Osteoblast (primary cell): ENCODE data around the gene ZCCHC14. TPM values are rescaled to one million over a fixed set of nuclear protein-coding genes. Genes with fewer than 3 reads are reported as not detected.
"Not testable (repeated sequence)": the region's sequence is repeated elsewhere in the genome, so short reads cannot be mapped to it uniquely, and the experiment has no call there.

Experiments used
- DNase-seq: peaks from one replicate; pipeline ENCODE4 v3.0.0; 2011; ENCODE audit warnings: low spot score, mixed read lengths; ENCODE audit not compliant: insufficient read length; ENCODE audit errors: missing footprints
- H2AFZ ChIP-seq: 2 replicates; pipeline ENCODE4 v1.6.0; 2011; ENCODE audit warnings: mild to moderate bottlenecking, low read length
- H3K27ac ChIP-seq: 2 replicates; pipeline ENCODE4 v1.5.1; 2011; ENCODE audit warnings: mild to moderate bottlenecking, low read depth, low read length, moderate library complexity
- H3K27me3 ChIP-seq: 2 replicates; pipeline ENCODE4 v1.6.0; 2012; ENCODE audit warnings: mild to moderate bottlenecking, control low read depth, inconsistent platforms, low read length, moderate library complexity; ENCODE audit not compliant: insufficient read depth
- H3K36me3 ChIP-seq: 2 replicates; pipeline ENCODE4 v1.5.1; 2011; ENCODE audit warnings: mild to moderate bottlenecking, low read length, control low read depth, moderate library complexity; ENCODE audit not compliant: insufficient read depth
- H3K4me1 ChIP-seq: 2 replicates; pipeline ENCODE4 v1.5.1; 2011; ENCODE audit warnings: mild to moderate bottlenecking, low read length, control low read depth, moderate library complexity; ENCODE audit not compliant: insufficient read depth
- H3K4me2 ChIP-seq: 2 replicates; pipeline ENCODE4 v1.6.0; 2011; ENCODE audit warnings: mild to moderate bottlenecking, low read length; ENCODE audit not compliant: insufficient read depth
- H3K4me3 ChIP-seq: fragments of 200-600 bp; sonication (generic); 3 replicates; pipeline ENCODE4 v1.5.1; 2012; ENCODE audit warnings: mild to moderate bottlenecking, low read length, inconsistent platforms; ENCODE audit not compliant: insufficient read depth
- H3K79me2 ChIP-seq: 2 replicates; pipeline ENCODE4 v1.6.0; 2012; ENCODE audit warnings: mild to moderate bottlenecking, low read length, control low read depth, inconsistent platforms; ENCODE audit not compliant: insufficient read depth
- H3K9me3 ChIP-seq: 2 replicates; pipeline ENCODE4 v1.5.1; 2011; ENCODE audit warnings: low read depth, low read length, control low read depth
- H4K20me1 ChIP-seq: 2 replicates; pipeline ENCODE4 v1.6.0; 2012; ENCODE audit warnings: mild to moderate bottlenecking, low read length, control low read depth; ENCODE audit not compliant: insufficient read depth
- total RNA-seq: library from RNA; depleted of rRNA; stranded (reverse); fragments of >200 nt; gene quantifications from 2 replicates; pipeline ENCODE4 v1.2.3, GENCODE V29; 2012
- TF ChIP-seq, protein P1 (sequence below): IDR thresholded peaks from 2 replicates; pipeline ENCODE4 v1.5.1; 2011; ENCODE audit warnings: mild to moderate bottlenecking, low read depth, low read length, moderate library complexity; ENCODE audit errors: extremely low read depth

The ZCCHC14 gene
- total RNA-seq, 1 donor = 36.9 TPM

DNA sequence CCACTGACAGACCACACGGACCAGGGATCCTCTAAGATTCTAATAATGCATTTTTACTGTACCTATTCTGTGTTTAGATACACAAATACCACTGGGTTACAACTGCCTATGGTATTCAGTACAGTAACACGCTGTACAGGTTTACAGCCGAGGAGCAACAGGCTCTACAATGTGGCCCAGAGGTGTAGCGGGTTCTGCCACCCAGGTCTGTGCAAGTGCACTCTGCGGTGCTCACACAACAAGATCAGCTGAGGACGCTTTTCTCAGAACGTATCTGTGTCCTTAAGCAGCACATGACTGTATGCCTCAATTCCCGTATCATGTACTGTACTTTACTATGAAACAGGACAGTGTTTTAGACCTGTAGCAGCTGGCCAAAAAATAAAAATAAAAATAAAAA is 6.5 kb downstream of the ZCCHC14 start:
- Histone ChIP-seq H2AFZ (no peak overlapping the region), H3K27me3 (no peaks in the 10 kb centered on the region), H3K36me3 (no peaks in the 10 kb centered on the region), H3K4me1 (peaks cover 31% of the 10 kb centered on the region), H3K27ac (no peak overlapping the region), H4K20me1 (peaks cover 53% of the 10 kb centered on the region), H3K4me2 (no peak overlapping the region), H3K79me2 (peaks cover 93% of the 10 kb centered on the region), H3K9me3 (no peaks in the 10 kb centered on the region), H3K4me3 (no peak overlapping the region)
- no peak for DNase-seq
- TF ChIP-seq, protein P1, sequence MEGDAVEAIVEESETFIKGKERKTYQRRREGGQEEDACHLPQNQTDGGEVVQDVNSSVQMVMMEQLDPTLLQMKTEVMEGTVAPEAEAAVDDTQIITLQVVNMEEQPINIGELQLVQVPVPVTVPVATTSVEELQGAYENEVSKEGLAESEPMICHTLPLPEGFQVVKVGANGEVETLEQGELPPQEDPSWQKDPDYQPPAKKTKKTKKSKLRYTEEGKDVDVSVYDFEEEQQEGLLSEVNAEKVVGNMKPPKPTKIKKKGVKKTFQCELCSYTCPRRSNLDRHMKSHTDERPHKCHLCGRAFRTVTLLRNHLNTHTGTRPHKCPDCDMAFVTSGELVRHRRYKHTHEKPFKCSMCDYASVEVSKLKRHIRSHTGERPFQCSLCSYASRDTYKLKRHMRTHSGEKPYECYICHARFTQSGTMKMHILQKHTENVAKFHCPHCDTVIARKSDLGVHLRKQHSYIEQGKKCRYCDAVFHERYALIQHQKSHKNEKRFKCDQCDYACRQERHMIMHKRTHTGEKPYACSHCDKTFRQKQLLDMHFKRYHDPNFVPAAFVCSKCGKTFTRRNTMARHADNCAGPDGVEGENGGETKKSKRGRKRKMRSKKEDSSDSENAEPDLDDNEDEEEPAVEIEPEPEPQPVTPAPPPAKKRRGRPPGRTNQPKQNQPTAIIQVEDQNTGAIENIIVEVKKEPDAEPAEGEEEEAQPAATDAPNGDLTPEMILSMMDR = no peak

DNA sequence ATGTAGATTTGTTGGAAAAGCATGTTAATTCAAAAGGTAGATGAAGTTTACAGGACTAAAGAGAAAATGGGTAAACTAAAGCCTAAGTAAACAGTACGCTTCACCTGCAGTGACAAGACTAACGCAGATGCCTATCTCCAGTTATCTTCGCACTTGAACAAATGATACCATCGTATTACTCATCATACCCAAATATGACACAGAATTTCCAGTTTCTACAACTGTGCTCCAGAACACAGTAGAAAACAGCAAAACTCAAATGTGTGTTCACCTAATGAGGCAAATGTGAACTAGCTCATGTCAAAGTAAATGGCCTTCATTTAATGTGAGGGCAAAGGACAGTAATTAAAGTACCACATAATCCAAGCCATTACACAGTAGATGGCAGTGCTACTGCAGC is 7.0 kb downstream of the ZCCHC14 start:
- DNase-seq = peak; percentile 63
- peaks cover 48% of the 10 kb centered on the region for H4K20me1 ChIP-seq
- H3K27ac ChIP-seq, H2AFZ ChIP-seq, H3K9me3 ChIP-seq, H3K4me2 ChIP-seq, H3K4me3 ChIP-seq, H3K27me3 ChIP-seq, H3K36me3 ChIP-seq: not testable (repeated sequence)
- H3K79me2 ChIP-seq = peaks cover 93% of the 10 kb centered on the region
- peaks cover 26% of the 10 kb centered on the region for H3K4me1 ChIP-seq

GRCh38 chr16:87484487-87485331 is 8.1 kb downstream of the ZCCHC14 start:
- Histone ChIP-seq H3K9me3 (no peaks in the 10 kb centered on the region), H3K4me3 (no peak overlapping the region), H3K4me2 (no peak overlapping the region), H4K20me1 (peaks cover 39% of the 10 kb centered on the region), H3K79me2 (peaks cover 89% of the 10 kb centered on the region), H2AFZ (no peak overlapping the region), H3K4me1 (peaks cover 15% of the 10 kb centered on the region), H3K27me3 (no peaks in the 10 kb centered on the region), H3K36me3 (no peaks in the 10 kb centered on the region), H3K27ac (no peak overlapping the region)
- DNase-seq = no peak
- TF ChIP-seq, protein P1 = no peak

GRCh38 chr16:87483481-87483880 is 9.3 kb downstream of the ZCCHC14 start:
- Histone ChIP-seq H4K20me1 (peaks cover 37% of the 10 kb centered on the region), H3K9me3 (no peaks in the 10 kb centered on the region), H3K36me3 (no peaks in the 10 kb centered on the region), H3K4me3 (no peak overlapping the region), H3K79me2 (peaks cover 86% of the 10 kb centered on the region), H3K27me3 (no peaks in the 10 kb centered on the region), H3K27ac (no peak overlapping the region), H3K4me2 (no peak overlapping the region), H3K4me1 (peaks cover 6% of the 10 kb centered on the region), H2AFZ (no peak overlapping the region)
- TF ChIP-seq, protein P1 = no peak
- no peak for DNase-seq

GRCh38 chr16:87482670-87483069 is 10.2 kb downstream of the ZCCHC14 start:
- Histone ChIP-seq H4K20me1 (peaks cover 37% of the 10 kb centered on the region), H3K79me2 (peaks cover 85% of the 10 kb centered on the region)
- H3K4me1 ChIP-seq, H2AFZ ChIP-seq, H3K9me3 ChIP-seq, H3K36me3 ChIP-seq, H3K4me2 ChIP-seq, H3K4me3 ChIP-seq, DNase-seq, H3K27ac ChIP-seq, H3K27me3 ChIP-seq: not testable (repeated sequence)
